HL-60 (cell line): Measurements from ENCODE around the gene D2HGDH.

Source experiments
- GABPA ChIP-seq: IDR thresholded peaks from 2 replicates; pipeline ENCODE4 v1.6.1; 2012; ENCODE audit warnings: low read depth
- POLR2AphosphoS5 ChIP-seq: IDR thresholded peaks from 2 replicates; pipeline ENCODE4 v1.6.1; 2012; ENCODE audit warnings: low read depth
- SPI1 ChIP-seq: IDR thresholded peaks from 2 replicates; pipeline ENCODE4 v1.6.1; 2012; ENCODE audit warnings: low read depth, mild to moderate bottlenecking, borderline replicate concordance
- TF ChIP-seq, protein P1 (sequence below): IDR thresholded peaks from one replicate; pipeline ENCODE4 v1.5.1; 2011; ENCODE audit warnings: low read length, control low read depth, inconsistent platforms; ENCODE audit not compliant: insufficient read depth
- TF ChIP-seq, protein P2 (sequence below): IDR thresholded peaks from 2 replicates; pipeline ENCODE4 v1.6.1; 2012; ENCODE audit warnings: low read depth; ENCODE audit not compliant: insufficient replicate concordance

DNA sequence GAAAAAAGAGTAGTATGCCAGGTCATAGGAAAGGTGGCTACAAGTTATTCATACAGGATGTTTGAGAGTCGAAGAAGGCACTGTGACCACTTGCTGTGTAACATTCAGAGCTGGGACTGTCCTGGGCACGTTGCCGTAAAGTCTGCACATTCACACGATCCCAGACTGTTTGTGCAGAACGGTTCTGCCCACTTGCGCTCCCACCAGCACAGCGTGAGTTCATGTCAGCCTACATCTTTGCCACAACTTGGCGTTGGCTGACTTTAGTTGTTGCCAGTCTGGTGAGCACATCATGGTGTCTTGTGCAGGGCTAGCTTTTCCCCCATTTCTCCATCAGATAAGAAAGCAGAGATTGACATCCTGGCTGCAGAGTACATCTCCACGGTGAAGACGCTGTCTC is 25.6 kb upstream of the D2HGDH start:
- TF ChIP-seq, protein P1, sequence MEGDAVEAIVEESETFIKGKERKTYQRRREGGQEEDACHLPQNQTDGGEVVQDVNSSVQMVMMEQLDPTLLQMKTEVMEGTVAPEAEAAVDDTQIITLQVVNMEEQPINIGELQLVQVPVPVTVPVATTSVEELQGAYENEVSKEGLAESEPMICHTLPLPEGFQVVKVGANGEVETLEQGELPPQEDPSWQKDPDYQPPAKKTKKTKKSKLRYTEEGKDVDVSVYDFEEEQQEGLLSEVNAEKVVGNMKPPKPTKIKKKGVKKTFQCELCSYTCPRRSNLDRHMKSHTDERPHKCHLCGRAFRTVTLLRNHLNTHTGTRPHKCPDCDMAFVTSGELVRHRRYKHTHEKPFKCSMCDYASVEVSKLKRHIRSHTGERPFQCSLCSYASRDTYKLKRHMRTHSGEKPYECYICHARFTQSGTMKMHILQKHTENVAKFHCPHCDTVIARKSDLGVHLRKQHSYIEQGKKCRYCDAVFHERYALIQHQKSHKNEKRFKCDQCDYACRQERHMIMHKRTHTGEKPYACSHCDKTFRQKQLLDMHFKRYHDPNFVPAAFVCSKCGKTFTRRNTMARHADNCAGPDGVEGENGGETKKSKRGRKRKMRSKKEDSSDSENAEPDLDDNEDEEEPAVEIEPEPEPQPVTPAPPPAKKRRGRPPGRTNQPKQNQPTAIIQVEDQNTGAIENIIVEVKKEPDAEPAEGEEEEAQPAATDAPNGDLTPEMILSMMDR, result no peak
- no peak for TF ChIP-seq GABPA
- no peak for TF ChIP-seq POLR2AphosphoS5
- no peak for TF ChIP-seq SPI1
- TF ChIP-seq, protein P2, sequence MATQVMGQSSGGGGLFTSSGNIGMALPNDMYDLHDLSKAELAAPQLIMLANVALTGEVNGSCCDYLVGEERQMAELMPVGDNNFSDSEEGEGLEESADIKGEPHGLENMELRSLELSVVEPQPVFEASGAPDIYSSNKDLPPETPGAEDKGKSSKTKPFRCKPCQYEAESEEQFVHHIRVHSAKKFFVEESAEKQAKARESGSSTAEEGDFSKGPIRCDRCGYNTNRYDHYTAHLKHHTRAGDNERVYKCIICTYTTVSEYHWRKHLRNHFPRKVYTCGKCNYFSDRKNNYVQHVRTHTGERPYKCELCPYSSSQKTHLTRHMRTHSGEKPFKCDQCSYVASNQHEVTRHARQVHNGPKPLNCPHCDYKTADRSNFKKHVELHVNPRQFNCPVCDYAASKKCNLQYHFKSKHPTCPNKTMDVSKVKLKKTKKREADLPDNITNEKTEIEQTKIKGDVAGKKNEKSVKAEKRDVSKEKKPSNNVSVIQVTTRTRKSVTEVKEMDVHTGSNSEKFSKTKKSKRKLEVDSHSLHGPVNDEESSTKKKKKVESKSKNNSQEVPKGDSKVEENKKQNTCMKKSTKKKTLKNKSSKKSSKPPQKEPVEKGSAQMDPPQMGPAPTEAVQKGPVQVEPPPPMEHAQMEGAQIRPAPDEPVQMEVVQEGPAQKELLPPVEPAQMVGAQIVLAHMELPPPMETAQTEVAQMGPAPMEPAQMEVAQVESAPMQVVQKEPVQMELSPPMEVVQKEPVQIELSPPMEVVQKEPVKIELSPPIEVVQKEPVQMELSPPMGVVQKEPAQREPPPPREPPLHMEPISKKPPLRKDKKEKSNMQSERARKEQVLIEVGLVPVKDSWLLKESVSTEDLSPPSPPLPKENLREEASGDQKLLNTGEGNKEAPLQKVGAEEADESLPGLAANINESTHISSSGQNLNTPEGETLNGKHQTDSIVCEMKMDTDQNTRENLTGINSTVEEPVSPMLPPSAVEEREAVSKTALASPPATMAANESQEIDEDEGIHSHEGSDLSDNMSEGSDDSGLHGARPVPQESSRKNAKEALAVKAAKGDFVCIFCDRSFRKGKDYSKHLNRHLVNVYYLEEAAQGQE, result no peak
